Keratinocyte (primary cell): Measurements from ENCODE around the gene CCR5. TPM values are rescaled to one million over a fixed set of nuclear protein-coding genes. Genes with fewer than 3 reads are reported as not detected.

ENCODE experiments used
- DNase-seq: peaks from one replicate; pipeline ENCODE4 v3.0.0-alpha.2; 2011; ENCODE audit warnings: low read depth, missing footprints, low spot score
- FAIRE-seq: peaks from 2 replicates; lab custom pipeline; 2011; peaks lifted over from hg19 to GRCh38; lab: Jason Lieb, UNC
- H2AFZ ChIP-seq: 2 replicates; pipeline ENCODE4 v1.6.0; 2012; ENCODE audit warnings: low read length, control low read depth, inconsistent platforms; ENCODE audit not compliant: control insufficient read depth
- H3K27ac ChIP-seq: 2 replicates; pipeline ENCODE4 v1.5.1; 2011; ENCODE audit warnings: low read length; ENCODE audit not compliant: control insufficient read depth, insufficient read depth
- H3K27me3 ChIP-seq: 3 replicates; pipeline ENCODE4 v1.6.0; 2011; ENCODE audit warnings: low read length; ENCODE audit not compliant: control insufficient read depth, insufficient read depth; ENCODE audit errors: extremely low read depth
- H3K36me3 ChIP-seq, 2 experiments: 2 replicates in 1 of 2; 3 replicates in 1 of 2; pipeline ENCODE4 v1.5.1; 2011; ENCODE audit warnings: low read length in 2 of 2, mild to moderate bottlenecking in 1 of 2; ENCODE audit not compliant: control insufficient read depth in 2 of 2, insufficient read depth in 2 of 2; ENCODE audit errors: extremely low read depth in 1 of 2
- H3K4me1 ChIP-seq: 3 replicates; pipeline ENCODE4 v1.5.1; 2011; ENCODE audit warnings: low read length; ENCODE audit not compliant: control insufficient read depth, insufficient read depth; ENCODE audit errors: extremely low read depth
- H3K4me2 ChIP-seq: 3 replicates; pipeline ENCODE4 v1.6.0; 2011; ENCODE audit warnings: low read depth, low read length; ENCODE audit not compliant: control insufficient read depth, insufficient read depth; ENCODE audit errors: extremely low read depth
- H3K4me3 ChIP-seq, 3 experiments: fragments of 200-600 bp in 1 of 3; sonication (generic) in 1 of 3; 2 replicates in 2 of 3; 3 replicates in 1 of 3; pipeline ENCODE4 v1.5.1; 2011 to 2016; ENCODE audit warnings: low read length in 3 of 3, mild to moderate bottlenecking in 3 of 3, control low read depth in 2 of 3, inconsistent platforms in 1 of 3, low read depth in 1 of 3, mixed read lengths in 1 of 3, mixed run types in 1 of 3, moderate library complexity in 1 of 3; ENCODE audit not compliant: control insufficient read depth in 2 of 3, insufficient read depth in 2 of 3; ENCODE audit errors: extremely low read depth in 1 of 3
- H3K79me2 ChIP-seq: 2 replicates; pipeline ENCODE4 v1.6.0; 2012; ENCODE audit warnings: low read length; ENCODE audit not compliant: control insufficient read depth, insufficient read depth
- H3K9ac ChIP-seq: 3 replicates; pipeline ENCODE4 v1.6.0; 2011; ENCODE audit warnings: low read length; ENCODE audit not compliant: control insufficient read depth, insufficient read depth; ENCODE audit errors: extremely low read depth
- H3K9me1 ChIP-seq: 3 replicates; pipeline ENCODE4 v1.6.0; 2011; ENCODE audit warnings: low read length; ENCODE audit not compliant: control insufficient read depth, insufficient read depth; ENCODE audit errors: extremely low read depth
- H3K9me3 ChIP-seq: 2 replicates; pipeline ENCODE4 v1.5.1; 2012; ENCODE audit warnings: low read depth, low read length; ENCODE audit not compliant: control insufficient read depth
- H4K20me1 ChIP-seq: 3 replicates; pipeline ENCODE4 v1.6.0; 2011; ENCODE audit warnings: low read length; ENCODE audit not compliant: control insufficient read depth, insufficient read depth; ENCODE audit errors: extremely low read depth
- EZH2 ChIP-seq: IDR thresholded peaks from one replicate; pipeline ENCODE4 v1.6.1; 2012; ENCODE audit warnings: inconsistent platforms, mild to moderate bottlenecking, low read length, moderate library complexity
- dilution Hi-C: fragments of 300-500 bp; cut with MboI; formaldehyde crosslinking; loops from one replicate; pipeline ENCODE4 v1.7.0; 2020; ENCODE audit warnings: low sequenced_read_pairs; ENCODE audit not compliant: extremely low pct_ligation_motif_present
- polyA plus RNA-seq, 5 experiments: library from polyadenylated mRNA; depleted of rRNA in 3 of 5; stranded (reverse) in 3 of 5; stranded (forward) in 1 of 5; unstranded in 1 of 5; fragments of >200 nt; gene quantifications; 1 replicate in 1 of 5; 2 replicates in 3 of 5; 3 replicates in 1 of 5; pipeline versions ENCODE4 v1.2.1 to v1.2.3, GENCODE V29; 2011 to 2012; ENCODE audit warnings: missing spikeins in 2 of 5, low read depth in 1 of 5, low replicate concordance in 1 of 5
- TF ChIP-seq, protein P1 (sequence below), 3 experiments: IDR thresholded peaks in 1 of 3; conservative IDR thresholded peaks in 1 of 3; optimal IDR thresholded peaks in 1 of 3; 2 replicates in 2 of 3; 3 replicates in 1 of 3; pipeline versions ENCODE3 to v1.5.1; 2011; ENCODE audit warnings: low read length in 3 of 3, mild to moderate bottlenecking in 3 of 3, moderate library complexity in 2 of 3, control low read depth in 1 of 3, inconsistent platforms in 1 of 3; ENCODE audit not compliant: insufficient read depth in 2 of 3; ENCODE audit errors: extremely low read depth in 1 of 3

CCR5 gene
- polyA plus RNA-seq, 1 donor (not counting 4 experiments of a cell fraction or from before 2014, with no cell fraction given) = 0.14 TPM

DNA sequence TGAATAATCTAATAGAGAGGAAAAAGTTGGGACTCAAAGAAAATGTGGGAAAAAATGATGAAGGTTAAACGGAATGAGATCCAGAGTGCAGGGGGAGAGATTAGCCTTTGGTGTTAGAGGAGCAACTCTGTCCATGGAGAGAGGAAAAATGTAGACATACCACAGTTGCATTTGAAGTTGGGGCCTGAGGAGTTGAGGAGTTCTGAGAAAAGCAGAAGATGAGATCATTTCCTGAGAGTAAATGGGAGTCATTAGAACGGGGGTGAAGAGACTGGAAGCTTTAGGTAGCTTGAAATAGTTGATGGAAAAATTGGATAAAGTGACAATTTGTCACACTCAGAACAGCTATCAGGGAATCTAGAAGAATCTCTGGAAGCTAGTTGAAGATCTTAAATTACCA lies 28.8 kb downstream of the CCR5 start:
- no peaks in the 10 kb centered on the region for H3K9me3 ChIP-seq
- dilution Hi-C loops = no loop called here

DNA sequence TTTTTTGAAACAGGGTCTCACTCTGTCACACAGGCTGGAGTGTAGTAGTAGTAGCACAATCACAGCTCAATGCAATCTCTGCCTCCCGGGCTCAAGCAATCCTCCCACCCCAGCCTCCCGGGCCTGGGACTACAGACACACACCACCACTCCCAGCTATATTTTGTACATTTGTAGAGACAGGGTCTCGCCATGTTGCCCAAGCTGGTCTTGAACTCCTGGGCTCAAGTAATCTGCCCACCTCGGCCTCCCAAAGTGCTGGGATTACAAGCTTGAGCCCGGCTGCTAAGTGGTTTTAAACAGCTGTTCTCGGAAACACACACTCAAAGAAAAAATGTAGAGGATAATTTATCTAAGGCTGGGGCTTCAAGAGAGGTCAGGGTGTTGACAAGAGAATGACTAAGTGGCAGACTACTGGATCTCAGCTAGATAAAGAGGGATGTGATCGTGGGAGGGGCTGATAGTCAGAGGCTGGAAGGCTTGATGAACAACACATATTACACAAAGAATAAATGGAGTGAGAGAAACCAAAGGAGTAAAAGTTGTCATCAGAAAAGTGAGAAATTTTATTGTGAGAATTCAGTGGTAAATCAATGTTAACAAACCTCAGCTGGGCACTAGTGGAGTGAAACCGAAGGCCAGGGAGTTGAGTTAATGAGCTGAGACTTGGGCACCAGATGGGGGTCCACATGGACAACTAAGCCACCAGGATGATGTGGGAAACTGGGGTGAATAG lies 29.4 kb downstream of the CCR5 start:
- Histone ChIP-seq H3K9me1 (no peaks in the 10 kb centered on the region), H3K4me3 (no peak overlapping the region), H2AFZ (no peak overlapping the region), H3K4me2 (no peak overlapping the region), H3K4me1 (no peaks in the 10 kb centered on the region), H3K9ac (no peak overlapping the region), H4K20me1 (no peaks in the 10 kb centered on the region), H3K79me2 (no peaks in the 10 kb centered on the region), H3K36me3 (no peaks in the 10 kb centered on the region), H3K27me3 (no peaks in the 10 kb centered on the region), H3K27ac (no peak overlapping the region), H3K9me3 (no peaks in the 10 kb centered on the region)
- dilution Hi-C loops = no loop called here
- FAIRE-seq (no peak), DNase-seq (no peak)
- TF ChIP-seq, protein P1, sequence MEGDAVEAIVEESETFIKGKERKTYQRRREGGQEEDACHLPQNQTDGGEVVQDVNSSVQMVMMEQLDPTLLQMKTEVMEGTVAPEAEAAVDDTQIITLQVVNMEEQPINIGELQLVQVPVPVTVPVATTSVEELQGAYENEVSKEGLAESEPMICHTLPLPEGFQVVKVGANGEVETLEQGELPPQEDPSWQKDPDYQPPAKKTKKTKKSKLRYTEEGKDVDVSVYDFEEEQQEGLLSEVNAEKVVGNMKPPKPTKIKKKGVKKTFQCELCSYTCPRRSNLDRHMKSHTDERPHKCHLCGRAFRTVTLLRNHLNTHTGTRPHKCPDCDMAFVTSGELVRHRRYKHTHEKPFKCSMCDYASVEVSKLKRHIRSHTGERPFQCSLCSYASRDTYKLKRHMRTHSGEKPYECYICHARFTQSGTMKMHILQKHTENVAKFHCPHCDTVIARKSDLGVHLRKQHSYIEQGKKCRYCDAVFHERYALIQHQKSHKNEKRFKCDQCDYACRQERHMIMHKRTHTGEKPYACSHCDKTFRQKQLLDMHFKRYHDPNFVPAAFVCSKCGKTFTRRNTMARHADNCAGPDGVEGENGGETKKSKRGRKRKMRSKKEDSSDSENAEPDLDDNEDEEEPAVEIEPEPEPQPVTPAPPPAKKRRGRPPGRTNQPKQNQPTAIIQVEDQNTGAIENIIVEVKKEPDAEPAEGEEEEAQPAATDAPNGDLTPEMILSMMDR (optimal IDR thresholded peaks at IDR 0.05 in 1 of 3, IDR thresholded peaks at IDR 0.05 in 1 of 3, conservative IDR thresholded peaks at IDR 0.05 in 1 of 3; ENCODE audit: extremely low read depth in 1 of 3, insufficient read depth in 2 of 3, low read length in 3 of 3) = no peak
- TF ChIP-seq EZH2 = no peak

More for the DNA sequence above, 28.8 kb downstream of the CCR5 start:
- Histone ChIP-seq H3K9ac (no peak overlapping the region), H3K27ac (no peak overlapping the region), H3K9me1 (no peaks in the 10 kb centered on the region), H4K20me1 (no peaks in the 10 kb centered on the region), H3K79me2 (no peaks in the 10 kb centered on the region), H2AFZ (no peak overlapping the region), H3K4me2 (no peak overlapping the region), H3K4me1 (no peaks in the 10 kb centered on the region), H3K27me3 (no peaks in the 10 kb centered on the region), H3K4me3 (no peak overlapping the region), H3K36me3 (no peaks in the 10 kb centered on the region)
- no peak for TF ChIP-seq EZH2
- TF ChIP-seq, protein P1 (optimal IDR thresholded peaks at IDR 0.05 in 1 of 3, IDR thresholded peaks at IDR 0.05 in 1 of 3, conservative IDR thresholded peaks at IDR 0.05 in 1 of 3; ENCODE audit: extremely low read depth in 1 of 3, insufficient read depth in 2 of 3, low read length in 3 of 3) = no peak
- no peak for FAIRE-seq
- no peak for DNase-seq
